Mucosa of descending colon (tissue), 3 donors: ENCODE results near the gene PIPOX. TPM values are rescaled to one million over a fixed set of nuclear protein-coding genes. Genes with fewer than 3 reads are reported as not detected.

Experiments
- ATAC-seq: fragments of 200-7000 bp; cut with Tn5 transposase; one replicate; pipeline ENCODE4 v1.9.1; 2020; ENCODE audit warnings: mild to moderate bottlenecking, moderate library complexity
- DNase-seq, 3 donors: peaks; one replicate each; pipeline ENCODE4 v3.0.0-alpha.2; 2020
- H3K36me3 ChIP-seq: fragments of 200-600 bp; one replicate; pipeline ENCODE4 v1.8.0; 2021; ENCODE audit warnings: low read depth, mild to moderate bottlenecking
- H3K4me1 ChIP-seq: fragments of 200-600 bp; one replicate; pipeline ENCODE4 v1.8.0; 2021; ENCODE audit warnings: low read depth, mild to moderate bottlenecking
- H3K4me3 ChIP-seq: fragments of 200-600 bp; one replicate; pipeline ENCODE4 v1.8.0; 2021; ENCODE audit warnings: mild to moderate bottlenecking
- H3K9me3 ChIP-seq: fragments of 200-600 bp; one replicate; pipeline ENCODE4 v1.8.0; 2021; ENCODE audit warnings: mild to moderate bottlenecking
- CTCF ChIP-seq: fragments of 200-600 bp; IDR thresholded peaks from one replicate; pipeline ENCODE4 v1.8.0; 2022; ENCODE audit warnings: antibody characterized with exemption, mild to moderate bottlenecking
- intact Hi-C, 2 donors: fragments of 100-400 bp; cut with DNase I in 1 of 2; cut with micrococcal nuclease in 1 of 2; formaldehyde crosslinking; loops; one replicate each; pipeline versions ENCODE4 v1.11.0 to v1.11.1; 2022; cut with DNase I, micrococcal nuclease
- total RNA-seq, 3 donors: library from RNA; stranded (reverse); fragmentation: NEBNext Ultra II Directional in 2 of 3; extraction: Animal tissue kit (Norgen Biotek cat#: 25700) in 2 of 3; gene quantifications; one replicate each; pipeline versions ENCODE4 v1.2.1 to v1.2.4, GENCODE V29; 2021 to 2023
- donor health status: DM: no; HTN: no; CAD: no; lungs with moderate emphysema.
- donor health status: DM: no; HTN: no; CAD: no.
- donor health status: DM: no; HTN: yes; CAD: no.

The PIPOX gene
- total RNA-seq, 3 donors from 2014 or later: 0.75 to 7.4 (median 1.3) TPM

DNA sequence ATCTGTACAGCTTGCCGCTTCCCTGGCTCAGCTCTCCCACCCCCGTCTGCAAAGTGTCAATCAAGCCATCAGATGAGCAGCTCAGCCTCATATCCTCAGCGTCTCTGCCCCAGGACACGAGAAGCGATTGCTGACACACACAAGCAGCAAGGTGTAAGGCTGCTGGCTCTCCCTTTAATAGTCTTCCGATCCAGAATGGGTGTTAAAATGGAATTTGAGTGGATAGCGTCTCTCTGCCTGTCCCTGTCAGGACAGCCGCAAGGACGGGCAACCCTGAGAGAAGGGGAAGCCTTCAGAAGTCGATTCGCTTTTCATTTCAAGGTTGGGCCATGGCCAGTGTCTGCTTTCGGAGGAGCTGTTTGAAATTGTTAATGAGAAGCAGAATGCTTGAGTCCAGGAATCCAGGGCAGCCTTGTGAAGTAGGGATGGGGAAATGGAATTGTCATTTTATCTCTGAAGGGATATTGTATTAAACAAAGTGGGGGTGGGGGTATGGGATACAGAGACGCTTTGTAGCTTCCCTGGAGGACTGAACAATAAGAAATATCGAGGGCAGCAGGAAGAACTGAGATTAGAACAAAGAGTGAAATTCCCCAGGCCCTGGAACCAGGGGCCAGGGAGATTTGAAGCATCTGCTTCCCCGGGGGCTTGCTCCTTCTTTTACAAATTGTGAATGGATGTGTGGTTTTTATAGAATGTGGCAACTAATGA is 4.7 kb upstream of the PIPOX start:
- Histone ChIP-seq H3K9me3 (peaks cover 11% of the 10 kb centered on the region), H3K4me3 (no peak overlapping the region), H3K4me1 (no peaks in the 10 kb centered on the region), H3K36me3 (no peaks in the 10 kb centered on the region)
- no peak for ATAC-seq
- TF ChIP-seq CTCF: no peak
- no peak for DNase-seq
- intact Hi-C loops: no loop called here

GRCh38 chr17:29039764-29040598 is 3.0 kb upstream of the PIPOX start:
- no peak for ATAC-seq
- no peaks in the 10 kb centered on the region for H3K9me3 ChIP-seq
- no peak for DNase-seq
- H3K4me1 ChIP-seq: no peaks in the 10 kb centered on the region
- no peaks in the 10 kb centered on the region for H3K36me3 ChIP-seq
- H3K4me3 ChIP-seq: no peak overlapping the region
- intact Hi-C loops: no loop called here
- TF ChIP-seq CTCF: no peak

GRCh38 chr17:29041091-29041490 is 1.9 kb upstream of the PIPOX start:
- H3K4me3 ChIP-seq: no peak overlapping the region
- DNase-seq (no peak), ATAC-seq (no peak)
- TF ChIP-seq CTCF: no peak
- intact Hi-C loops: no loop called here
- no peaks in the 10 kb centered on the region for H3K9me3 ChIP-seq
- H3K4me1 ChIP-seq: no peaks in the 10 kb centered on the region
- no peaks in the 10 kb centered on the region for H3K36me3 ChIP-seq

DNA sequence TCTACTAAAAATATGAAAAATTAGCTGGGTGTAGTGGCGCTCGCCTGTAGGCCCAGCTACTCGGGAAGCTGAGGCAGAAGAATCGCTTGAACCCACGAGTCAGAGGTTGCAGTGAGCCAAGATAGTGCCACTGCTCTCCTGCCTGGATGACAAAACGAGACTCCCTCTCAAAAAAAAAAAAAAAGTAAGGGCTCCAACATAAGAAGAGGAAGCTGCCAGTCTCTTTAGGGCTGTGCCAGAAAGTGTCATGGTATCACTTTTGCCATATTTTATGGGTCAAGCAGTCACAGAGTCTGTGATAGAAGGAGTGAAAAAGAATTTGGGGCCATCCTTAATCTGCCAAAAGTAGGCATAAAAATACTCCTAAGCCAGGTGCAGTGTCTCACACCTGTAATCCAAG is 1.4 kb upstream of the PIPOX start:
- ATAC-seq (no peak), DNase-seq (no peak)
- intact Hi-C loops: no loop called here
- Histone ChIP-seq H3K4me3 (no peak overlapping the region), H3K4me1 (no peaks in the 10 kb centered on the region), H3K9me3 (no peaks in the 10 kb centered on the region), H3K36me3 (no peaks in the 10 kb centered on the region)
- no peak for TF ChIP-seq CTCF

DNA sequence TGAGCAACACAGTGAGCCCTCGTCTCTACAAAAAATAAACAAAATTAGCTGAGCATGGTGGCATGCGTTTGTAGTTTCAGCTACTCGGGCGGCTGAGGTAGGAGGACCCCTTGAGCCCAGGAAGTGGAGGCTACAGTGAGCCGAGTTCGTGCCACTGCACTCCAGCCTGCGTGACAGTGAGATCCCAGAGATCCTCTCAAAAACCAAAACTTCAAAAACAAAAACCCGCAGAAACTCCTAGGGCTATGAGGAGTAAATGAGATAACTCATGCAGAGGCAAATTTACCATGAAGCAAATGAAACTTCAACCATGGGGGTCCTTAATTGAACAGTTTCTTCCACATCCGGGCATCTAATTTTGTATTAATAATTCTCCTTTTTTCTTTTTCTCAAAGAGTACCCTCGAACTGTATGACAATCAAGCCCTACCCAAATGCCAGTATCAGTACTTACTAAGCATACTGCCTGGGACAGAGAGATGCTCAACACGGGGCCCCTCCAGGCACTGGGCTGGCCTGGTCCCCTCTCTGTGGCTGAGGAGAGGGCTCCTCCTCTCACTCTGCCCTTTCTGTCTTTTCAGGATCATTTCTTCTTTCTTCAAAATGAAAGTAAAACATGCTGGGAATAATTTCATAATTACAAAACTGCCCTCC is 789 bp upstream of the PIPOX start:
- intact Hi-C loops: no loop called here
- DNase-seq: no peak
- Histone ChIP-seq H3K9me3 (no peaks in the 10 kb centered on the region), H3K36me3 (no peaks in the 10 kb centered on the region), H3K4me3 (no peak overlapping the region), H3K4me1 (no peaks in the 10 kb centered on the region)
- ATAC-seq: no peak
- no peak for TF ChIP-seq CTCF
